PFSK-1 (cell line): Measurements from ENCODE around the gene KCNIP4.

Source experiments
- POLR2AphosphoS5 ChIP-seq: IDR thresholded peaks from 2 replicates; pipeline ENCODE4 v1.6.1; 2012; ENCODE audit warnings: low read depth, mild to moderate bottlenecking, control low read depth, low read length, moderate library complexity
- SIN3A ChIP-seq: IDR thresholded peaks from 2 replicates; pipeline ENCODE4 v1.6.1; 2012; ENCODE audit warnings: mild to moderate bottlenecking, low read length, moderate library complexity, borderline replicate concordance; ENCODE audit not compliant: insufficient read depth
- TF ChIP-seq, protein P1 (sequence below), 2 experiments: IDR thresholded peaks; 2 replicates each; pipeline versions ENCODE4 v1.6.1 to v1.8.0; 2011 to 2012; ENCODE audit warnings: low read depth in 2 of 2, low read length in 2 of 2, control low read depth in 1 of 2, inconsistent platforms in 1 of 2, mild to moderate bottlenecking in 1 of 2, moderate library complexity in 1 of 2; ENCODE audit not compliant: insufficient read depth in 1 of 2

DNA sequence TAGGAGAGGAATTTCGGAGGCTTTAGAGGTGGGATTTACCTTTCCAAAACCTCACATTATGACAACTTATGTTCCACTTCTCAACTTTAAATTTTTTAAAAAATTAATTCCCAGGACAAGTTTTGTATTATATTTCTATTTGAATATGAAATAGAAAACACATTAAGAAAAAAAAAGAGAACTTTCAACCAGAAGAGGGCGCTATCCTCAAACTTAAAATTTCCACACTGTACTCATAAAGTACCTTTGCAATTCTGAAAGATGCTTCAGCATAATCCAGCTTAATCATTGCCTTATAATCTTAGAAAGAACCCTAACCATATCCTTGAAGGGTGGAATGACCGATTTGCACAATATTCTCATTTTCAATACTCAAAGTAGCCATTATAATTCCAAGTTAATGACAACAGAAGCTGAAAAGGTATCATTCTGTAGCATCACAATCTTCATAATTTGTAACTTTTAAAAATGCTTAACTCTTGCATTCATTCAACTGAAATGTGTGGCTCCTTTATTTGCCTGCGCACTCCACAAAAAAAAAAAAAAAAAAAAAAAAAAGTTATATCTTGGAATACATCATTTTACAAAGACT, 158.0 kb downstream of the KCNIP4 start:
- TF ChIP-seq, protein P1, sequence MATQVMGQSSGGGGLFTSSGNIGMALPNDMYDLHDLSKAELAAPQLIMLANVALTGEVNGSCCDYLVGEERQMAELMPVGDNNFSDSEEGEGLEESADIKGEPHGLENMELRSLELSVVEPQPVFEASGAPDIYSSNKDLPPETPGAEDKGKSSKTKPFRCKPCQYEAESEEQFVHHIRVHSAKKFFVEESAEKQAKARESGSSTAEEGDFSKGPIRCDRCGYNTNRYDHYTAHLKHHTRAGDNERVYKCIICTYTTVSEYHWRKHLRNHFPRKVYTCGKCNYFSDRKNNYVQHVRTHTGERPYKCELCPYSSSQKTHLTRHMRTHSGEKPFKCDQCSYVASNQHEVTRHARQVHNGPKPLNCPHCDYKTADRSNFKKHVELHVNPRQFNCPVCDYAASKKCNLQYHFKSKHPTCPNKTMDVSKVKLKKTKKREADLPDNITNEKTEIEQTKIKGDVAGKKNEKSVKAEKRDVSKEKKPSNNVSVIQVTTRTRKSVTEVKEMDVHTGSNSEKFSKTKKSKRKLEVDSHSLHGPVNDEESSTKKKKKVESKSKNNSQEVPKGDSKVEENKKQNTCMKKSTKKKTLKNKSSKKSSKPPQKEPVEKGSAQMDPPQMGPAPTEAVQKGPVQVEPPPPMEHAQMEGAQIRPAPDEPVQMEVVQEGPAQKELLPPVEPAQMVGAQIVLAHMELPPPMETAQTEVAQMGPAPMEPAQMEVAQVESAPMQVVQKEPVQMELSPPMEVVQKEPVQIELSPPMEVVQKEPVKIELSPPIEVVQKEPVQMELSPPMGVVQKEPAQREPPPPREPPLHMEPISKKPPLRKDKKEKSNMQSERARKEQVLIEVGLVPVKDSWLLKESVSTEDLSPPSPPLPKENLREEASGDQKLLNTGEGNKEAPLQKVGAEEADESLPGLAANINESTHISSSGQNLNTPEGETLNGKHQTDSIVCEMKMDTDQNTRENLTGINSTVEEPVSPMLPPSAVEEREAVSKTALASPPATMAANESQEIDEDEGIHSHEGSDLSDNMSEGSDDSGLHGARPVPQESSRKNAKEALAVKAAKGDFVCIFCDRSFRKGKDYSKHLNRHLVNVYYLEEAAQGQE (IDR thresholded peaks at IDR 0.05; ENCODE audit: insufficient read depth in 1 of 2, low read depth in 2 of 2, low read length in 2 of 2), result no peak
- TF ChIP-seq SIN3A (no peak), POLR2AphosphoS5 (no peak)
